Muscle of arm (tissue), 12 donors: Measurements from ENCODE around the gene PPM1G. TPM values are rescaled to one million over a fixed set of nuclear protein-coding genes. Genes with fewer than 3 reads are reported as not detected.

Experiments used
- DNase-seq: peaks from one replicate; pipeline ENCODE4 v3.0.0-alpha.2; 2013
- polyA plus RNA-seq, 12 donors: library from polyadenylated mRNA; unstranded; fragments of 120-200 nt; gene quantifications; one replicate each; pipeline ENCODE4 v1.2.1, GENCODE V29; 2013; ENCODE audit not compliant: insufficient read length in 12 of 12

PPM1G gene
- polyA plus RNA-seq, 12 donors, result 42.8 to 64.1 (median 54.4) TPM; not detected in 1

DNA sequence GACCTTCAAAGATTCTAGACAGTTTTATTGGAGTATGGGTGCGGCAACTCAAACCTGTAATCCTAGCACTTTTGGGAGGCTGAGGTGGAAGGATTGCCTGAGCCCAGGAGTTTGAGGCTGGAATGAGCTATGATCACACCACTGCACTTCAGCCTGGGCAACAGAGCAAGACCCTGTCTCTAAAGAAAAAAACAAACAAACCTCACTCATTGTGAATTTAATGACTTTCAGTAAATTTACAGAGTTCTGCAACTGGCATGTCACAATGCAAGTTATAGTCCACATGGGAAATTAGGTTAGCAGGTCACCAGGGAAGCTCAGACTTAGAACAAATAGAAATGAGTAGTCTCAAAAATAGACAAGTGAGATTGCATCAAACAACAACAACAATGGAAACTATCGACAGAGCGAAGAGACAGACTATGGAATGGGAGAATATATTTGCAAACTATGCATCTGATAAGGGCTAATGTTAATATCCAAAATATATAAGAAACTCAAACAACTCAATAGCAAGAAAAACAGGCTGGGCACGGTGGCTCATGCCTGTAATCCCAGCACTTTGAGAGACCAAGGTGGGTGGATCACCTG is 12.4 kb upstream of the PPM1G start:
- DNase-seq, result no peak

DNA sequence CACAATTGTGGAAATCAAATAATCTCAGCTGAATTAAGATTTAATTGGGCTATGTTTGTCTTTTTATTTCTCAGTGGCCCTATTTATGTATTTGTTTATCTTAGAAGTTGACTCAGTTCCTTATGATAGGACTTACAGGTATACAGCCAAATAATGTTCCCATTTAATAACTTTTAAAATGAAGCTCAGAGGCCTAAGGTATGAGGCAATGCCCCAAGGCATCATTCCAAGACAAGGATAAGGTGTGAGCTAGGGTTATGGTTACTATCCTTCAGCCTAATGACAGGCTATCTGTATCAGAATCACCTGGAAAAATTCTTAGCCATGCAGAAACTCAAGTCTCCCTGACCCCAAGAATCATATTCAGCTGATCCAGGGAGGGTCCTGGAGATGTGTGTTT is 11.6 kb upstream of the PPM1G start:
- DNase-seq, result no peak

DNA sequence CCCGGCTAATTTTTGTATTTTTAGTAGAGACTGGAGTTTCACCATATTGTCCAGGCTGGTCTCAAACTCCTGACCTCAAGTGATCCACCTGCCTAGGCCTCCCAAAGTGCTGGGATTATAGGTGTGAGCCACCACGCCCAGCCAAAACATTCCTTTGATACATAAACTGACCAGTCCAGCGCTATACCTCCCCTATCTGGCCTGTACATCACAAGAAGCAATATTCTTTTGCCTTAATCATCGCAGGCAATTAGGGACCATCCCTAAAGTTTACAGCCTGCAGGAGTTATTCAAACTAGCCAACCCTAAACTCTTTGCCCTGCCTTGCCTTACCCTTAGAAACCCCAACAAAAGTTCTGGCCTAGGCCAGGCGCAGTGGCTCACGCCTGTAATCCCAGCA is 6.8 kb upstream of the PPM1G start:
- DNase-seq, result no peak

DNA sequence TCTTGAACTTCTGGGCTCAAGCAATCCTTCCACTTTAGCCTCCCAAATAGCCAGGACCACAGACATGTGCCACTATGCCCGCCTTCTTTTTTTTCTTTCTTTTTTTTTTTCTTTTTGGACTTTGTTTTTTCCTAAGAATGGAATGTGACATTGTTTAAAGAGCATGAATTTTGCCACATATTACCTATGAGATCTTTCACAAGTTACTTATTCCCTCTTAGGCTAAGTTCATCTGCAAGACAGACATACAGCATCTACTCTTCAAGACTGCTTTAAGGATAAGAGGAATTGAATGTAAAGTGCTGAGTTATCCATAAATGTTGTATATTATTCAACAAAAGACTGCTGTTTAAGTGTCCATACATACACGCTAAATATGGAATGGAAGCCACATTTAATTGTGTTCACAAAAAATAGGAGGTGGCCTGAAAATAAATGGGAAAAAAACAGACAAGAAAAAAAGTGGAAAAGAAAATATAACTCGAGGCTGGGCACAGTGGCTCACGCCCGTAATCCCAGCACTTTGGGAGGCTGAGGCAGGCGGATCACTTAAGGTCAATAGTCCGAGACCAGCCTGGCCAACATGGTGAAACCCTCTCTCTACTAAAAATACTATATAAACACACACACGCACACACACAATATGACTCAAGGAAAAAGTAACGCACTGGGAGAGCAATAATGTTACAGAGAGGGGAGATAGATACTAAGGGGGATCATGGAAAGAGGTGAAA is 3.2 kb upstream of the PPM1G start:
- no peak for DNase-seq

DNA sequence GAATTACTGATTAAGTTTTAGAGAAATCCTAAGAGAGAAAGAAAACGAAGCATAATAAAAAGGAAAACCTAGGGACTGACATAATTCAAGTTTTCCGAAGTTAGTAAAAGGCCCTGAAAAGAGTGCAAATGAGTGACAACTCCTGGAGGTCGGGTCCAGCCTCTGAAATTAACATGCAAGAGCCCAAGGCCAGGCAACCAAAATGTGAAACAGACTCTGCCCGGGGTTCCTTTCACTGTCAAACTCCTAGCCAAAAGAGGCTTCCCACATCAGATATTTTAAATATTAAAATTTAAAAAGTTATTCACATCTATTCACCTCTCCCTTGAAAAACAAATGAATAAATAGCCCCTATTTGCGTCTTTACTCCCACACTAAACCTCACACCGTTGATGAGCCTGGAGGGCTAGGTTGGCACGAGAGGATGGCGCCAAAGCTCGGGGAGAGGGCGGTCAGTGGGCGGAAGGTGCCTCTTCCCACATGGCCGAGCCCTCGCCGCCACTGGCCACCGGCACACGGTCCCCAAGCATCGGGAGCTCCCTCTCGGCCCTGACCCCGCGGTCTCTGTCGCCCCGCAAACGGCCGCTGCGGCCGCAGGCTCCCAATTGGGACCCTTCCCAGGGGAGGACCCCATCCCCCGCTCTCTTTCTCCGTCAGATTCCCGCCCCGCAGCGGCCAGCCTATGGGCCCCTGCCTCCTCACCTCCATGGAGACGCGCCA is 630 bp downstream of the PPM1G start:
- peak; percentile 19 for DNase-seq

DNA sequence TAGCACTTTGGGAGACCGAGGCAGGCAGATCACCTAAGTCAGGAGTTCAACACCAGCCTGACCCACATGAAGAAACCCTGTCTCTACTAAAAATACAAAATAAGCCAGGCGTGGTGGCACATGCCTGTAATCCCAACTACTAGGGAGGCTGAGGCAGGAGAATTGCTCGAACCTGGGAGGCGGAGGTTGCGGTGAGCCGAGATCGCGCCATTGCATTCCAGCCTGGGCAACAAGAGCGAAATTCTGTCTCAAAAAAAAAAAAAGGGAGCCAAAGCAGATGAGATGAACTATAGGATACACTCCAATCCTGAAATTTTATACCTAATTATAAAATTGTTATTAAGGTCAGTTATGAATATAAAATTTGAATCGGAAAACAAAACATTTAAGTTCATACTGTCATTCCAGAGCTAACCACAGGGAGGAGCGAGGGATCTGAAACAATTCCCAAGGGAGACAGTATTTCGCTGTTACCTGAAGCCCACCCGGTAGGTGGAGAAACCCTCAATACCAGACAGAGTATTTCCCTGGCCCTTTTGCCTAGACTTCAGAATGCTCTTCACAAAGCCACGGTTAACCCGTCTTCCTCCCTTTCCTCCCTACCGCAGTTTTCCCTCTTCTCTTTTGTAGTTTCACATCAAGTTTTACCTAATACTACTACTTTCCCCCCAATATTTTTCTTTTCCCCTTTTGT is 1.4 kb downstream of the PPM1G start:
- peak; percentile 13 for DNase-seq

DNA sequence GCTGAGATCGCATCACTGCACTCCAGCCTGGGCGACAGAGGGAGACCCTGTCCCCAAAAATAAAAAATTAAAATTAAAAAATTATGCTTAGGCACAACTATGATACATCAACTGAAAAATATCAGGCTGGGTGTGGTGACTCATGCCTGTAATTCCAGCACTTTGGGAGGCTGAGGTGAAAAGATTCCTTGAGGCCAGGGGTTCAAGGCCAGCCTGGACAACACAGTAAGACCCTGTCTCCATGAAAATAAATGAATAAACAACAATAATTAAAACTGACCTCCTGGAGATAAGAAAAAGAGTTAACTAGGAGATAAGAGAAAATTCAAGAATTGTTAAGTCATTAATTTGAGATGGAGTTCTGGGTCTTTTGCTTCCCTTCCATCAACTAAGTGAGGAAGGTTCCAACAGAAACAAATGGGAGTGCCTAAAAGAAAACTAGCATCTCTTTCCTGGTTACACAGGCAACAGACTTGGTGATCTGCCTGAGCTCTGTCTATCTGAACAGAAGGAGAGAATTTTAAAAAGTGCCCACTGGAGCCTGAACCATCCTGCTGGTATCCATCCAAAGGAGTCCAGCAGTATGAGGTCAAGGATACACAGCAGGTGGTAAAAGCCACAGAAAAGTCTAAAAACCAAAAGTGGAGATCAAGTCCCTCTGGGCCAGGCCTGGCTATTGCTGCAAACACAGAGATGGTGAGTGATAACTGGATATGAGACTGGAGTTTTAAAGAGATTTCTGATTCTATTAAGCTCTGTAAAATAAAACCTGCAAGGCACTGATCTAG is 8.8 kb downstream of the PPM1G start:
- no peak for DNase-seq

DNA sequence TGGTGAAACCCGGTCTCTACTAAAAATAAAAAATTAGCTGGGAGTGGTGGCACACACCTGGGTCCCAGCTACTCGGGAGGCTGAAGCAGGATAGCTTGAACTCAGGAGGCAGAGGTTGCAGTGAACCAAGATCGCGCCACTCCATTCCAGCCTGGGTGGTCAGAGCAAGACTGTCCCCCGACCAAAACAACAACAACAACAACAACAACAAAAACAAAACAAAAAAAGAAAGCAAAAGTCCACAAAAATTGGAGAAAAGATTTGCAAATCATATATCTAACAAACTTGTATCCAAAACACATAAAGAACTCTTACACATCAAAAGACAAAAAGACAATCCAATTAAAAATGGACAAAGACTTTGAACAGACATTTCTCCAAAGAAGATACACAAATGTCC is 10.4 kb downstream of the PPM1G start:
- DNase-seq, result no peak

DNA sequence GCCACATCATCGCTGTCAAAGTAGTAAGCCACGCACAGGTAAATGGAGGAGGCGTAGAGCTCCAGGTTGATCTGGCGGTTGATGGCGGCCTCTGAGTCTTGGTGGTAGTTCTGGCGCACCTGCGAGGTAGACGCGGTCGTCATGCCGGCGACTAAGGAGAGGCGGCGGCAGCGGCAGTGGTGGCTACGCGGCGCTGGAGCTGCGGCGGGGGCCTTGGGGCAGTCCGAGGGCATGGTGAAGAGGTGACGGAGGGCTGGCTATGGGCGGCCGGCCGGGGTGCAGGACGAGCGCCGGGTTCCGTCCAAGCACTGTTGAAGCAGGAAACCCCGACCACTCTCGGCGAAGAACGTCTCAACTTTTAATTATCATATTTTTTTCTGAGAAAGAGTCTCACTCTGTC is 16.2 kb downstream of the PPM1G start:
- DNase-seq, result no peak

DNA sequence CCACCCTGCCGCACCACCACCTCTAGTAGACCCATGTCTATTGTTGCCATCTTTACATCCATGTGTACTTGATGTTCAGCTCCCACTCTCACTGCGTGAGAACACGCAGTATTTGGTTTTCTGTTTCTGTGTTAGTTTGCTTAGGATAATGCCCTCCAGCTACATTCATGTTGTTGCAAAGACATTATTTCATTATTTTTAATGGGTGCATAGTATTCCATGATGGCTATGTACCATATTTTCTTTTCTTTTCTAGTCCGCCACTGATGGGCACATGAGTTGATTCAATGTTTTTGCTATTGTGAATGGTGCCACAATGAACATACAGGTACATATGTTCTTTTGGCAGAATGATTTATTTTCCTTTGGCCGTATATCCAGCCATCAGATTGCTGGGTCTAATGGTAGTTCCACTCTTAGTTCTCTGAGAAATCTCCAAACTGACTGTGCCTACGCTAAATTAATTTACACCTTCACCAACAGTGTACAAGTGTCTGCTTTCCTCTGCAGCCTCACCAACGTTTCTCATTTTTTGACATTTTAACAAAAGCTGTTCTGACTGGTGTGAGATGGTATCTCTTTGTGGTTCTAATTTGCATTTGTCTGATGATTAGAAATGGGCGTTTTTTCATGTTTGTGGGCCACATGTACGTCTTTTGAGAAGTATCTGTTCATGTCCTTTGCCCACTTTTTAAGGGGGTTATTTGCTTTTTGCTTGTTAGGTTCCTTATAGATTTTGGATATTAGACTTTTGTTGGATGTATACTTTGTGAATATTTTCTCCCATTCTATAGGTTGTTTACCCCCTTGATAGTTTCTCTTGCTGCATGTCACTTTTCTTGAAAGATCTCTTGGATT is 18.3 kb downstream of the PPM1G start:
- no peak for DNase-seq

DNA sequence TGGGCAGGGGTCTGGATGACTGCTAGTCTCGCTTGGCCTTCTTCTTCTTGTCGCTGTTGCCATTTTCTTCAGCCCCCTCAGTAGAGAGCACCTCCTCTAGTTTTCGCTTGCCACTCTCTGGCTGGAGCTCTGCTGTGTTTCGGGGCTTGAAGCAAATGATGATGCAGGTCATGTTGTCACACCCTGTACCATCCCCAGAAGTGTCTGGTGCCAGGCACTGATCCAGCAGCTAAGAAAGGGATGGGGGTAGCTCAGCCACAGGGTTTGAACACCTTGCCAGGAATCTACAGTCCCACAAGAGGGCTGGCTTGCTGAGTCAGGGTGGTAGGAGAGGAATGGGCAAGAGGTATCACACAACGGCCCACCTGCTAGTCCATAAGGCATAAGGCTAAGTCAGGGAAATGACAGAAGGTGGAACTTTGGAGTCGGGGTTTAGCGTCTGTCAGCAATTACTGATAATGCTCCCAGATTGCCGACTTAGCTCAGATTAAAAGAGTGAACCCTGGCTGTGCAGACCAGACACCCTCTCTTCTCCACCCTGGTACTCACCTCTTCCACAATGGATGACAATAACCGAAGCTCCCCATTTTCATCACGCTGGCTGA is 27.7 kb downstream of the PPM1G start:
- no peak for DNase-seq

DNA sequence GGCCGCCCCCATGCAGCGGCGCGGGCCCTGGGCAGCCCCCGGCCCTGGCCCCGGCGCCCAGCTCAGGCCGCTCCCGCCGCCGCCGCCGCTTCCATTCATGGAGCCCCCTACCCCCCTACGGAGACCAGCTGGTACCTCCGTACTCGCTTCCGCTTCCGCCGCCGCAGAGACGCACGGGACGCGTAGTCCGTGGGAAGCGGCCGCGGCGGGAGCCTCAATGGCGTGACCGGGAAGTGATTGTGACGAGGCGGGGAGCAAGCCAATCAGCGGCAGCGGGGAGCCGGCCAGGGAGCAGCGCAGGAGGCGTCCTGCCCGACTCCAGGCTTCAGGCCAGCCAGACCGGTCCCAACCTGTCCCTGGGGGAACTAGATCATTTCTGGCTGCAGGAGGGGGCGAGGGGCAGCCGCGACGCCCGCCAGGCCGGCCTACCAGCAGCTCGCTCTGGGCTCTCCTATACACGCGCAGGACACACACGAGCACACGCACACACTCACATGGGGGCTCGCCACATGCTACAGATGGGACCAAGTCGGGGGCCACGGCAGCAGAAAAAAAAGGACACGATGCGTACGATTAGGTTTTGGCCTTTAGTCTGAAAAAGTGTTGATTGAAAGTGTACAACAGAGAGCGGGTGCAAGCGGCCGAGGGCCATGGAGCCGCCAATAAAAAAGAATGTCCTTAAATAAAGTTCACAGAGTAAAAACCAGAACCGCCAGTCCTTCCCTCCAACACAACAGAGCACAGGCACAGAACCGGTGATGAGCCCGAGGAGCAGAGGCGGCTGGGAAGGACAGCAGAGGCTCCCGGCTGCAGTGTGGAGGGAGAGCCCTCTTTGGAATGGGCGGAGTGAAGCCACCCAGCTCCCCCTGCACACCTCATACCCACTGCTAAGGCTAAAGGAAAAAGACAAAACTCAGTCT is 28.5 kb downstream of the PPM1G start, which contains the start of gene ZNF513:
ZNF513 (minus strand) TSS at position 109 of the 920 bp plus-strand sequence. CDS start 208 bp downstream, outside the sequence.
- peak; percentile 94 for DNase-seq

DNA sequence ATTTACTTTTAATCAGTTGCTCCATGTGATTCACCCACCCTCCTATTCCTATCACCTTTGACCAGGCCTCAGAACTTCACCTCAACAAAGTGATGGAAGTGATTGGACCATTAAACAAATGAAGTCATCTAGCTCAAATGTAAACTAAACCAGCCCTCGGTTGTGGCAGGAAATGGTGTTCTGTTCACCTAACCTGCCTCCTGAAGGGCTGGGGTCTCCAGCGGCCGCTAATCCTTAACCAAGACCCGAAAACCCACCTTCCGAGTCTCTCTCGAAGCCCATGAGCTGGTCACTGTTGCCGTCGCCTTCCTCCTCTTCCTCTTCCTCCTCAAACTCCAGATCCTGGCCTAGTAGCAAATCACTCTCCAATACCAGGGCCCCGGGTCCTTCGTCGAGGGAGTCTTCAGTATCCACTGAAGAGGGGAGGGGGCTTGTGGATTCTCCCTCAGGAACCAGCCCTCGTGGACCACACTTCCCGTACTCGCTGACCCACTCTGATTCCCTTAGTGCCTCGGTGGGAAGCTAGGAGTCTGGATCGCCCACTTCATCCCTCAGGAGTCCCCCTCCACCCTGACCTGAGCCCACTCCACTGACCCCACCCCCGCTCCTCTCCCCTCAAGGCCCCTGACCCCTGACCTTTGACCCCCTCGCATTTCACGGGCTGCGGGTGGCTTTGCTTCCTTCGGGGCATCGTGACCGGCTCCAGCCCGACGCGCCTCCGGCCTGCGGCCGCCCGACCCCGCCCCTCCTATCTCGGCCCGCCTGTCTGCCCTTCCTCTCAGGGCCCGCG is 29.4 kb downstream of the PPM1G start:
- DNase-seq, result peak; percentile 46

DNA sequence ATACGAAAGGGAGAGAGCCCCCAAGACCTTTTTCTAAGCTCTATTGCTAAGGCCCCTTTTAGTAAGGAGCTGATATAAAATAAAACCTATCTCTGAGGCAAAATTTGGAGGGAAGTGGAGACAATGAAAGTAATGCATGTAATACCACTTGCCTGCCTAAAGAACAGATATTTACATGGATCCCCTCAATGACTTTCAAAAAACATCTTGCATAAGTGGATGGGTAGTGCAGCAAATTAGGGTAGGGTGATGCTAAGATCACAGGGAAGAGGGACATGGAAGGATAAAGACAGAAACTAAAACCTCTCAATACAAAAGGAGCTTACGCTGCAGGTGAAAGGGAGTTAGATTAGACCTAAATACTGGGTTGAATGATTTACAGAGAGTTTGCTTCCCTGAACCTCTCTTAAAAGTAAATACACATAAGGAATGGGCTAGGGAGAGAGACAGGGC is 30.0 kb downstream of the PPM1G start:
- DNase-seq, result no peak

DNA sequence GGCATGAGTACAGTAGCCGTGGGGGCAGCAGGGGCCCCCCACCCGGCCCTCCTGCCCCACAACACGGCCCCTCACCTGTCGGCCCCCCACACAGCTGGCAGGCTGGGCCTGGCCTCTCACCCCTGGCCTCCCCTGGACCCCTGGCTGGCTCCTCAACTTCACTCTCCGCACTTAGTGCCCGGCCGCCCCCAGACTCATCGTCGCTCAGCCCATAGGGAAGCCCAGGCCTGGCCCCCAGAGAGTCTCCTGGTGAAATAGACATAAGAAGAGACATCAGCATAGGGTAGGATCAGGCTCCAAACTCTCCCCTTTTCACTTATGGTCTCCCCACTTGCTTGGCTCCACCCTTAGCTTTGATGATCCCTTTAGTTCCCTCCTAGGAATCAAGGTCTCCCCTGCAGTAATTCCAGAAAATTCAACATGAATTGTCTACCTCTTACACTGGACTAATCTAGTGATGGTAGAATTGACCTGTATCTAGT is 30.5 kb downstream of the PPM1G start:
- DNase-seq, result no peak

DNA sequence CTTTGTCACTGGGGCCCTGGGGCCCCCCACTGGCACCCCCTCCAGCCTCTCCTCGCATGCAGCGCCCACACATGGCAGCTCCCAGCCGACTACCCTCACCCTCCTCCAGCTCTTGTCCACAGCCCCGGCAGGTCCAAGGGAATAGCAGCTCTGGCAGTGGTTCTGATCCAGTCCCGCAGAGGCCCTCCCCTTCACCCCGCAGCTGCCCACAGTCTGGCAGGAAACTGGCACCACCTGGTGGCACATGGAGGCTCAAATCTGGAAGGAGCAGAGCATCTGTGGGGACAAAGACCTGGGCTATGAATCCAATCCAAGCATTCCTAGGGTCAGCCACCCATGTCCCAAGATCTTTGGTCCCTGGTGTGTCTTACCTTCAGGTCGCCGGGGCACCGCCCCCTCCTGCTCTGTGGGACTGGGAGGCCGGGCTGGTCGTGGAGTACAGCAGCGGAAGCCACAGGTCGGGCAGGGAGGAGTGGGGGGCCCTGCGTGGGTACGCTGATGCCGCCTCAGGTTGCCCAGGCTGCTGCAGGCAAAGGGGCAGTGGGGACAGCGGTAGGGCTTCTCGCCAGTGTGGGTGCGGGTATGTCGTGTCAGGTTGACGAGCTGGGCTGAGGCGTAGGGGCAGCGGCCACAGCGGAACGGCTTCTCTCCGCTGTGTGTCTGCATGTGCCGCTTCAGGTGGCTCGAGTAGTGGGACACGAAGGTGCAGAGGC is 31.1 kb downstream of the PPM1G start:
- no peak for DNase-seq

DNA sequence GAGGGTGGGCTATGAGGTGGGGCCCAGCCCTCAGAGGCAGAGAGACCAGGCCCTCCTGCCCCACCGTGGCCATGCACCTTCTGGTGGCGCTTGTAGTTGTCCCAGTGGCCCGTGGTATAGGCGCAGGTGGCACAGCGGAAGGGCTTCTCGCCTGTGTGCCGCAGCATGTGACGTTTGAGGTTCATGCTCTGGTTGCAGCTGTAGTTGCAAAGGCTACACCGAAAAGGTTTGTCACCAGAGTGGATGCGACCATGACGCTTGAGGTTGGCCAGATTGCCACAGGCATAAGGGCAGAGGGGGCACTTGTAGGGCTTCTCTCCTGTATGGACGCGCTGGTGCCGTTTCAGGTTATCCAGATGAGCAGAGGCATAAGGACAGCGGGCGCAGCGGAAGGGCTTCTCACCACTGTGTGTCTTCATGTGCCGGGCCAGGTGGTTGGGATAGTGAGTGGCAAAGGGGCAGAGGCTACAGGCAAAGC is 31.7 kb downstream of the PPM1G start:
- no peak for DNase-seq
